SH-SY5Y (cell line): ENCODE data around the gene RUFY4.

ENCODE experiments used
- GATA2 ChIP-seq: IDR thresholded peaks from 2 replicates; pipeline ENCODE4 v1.6.1; 2011; ENCODE audit warnings: mild to moderate bottlenecking, low read depth, low read length
- GATA3 ChIP-seq: IDR thresholded peaks from 2 replicates; pipeline ENCODE4 v1.6.1; 2011; ENCODE audit warnings: low read depth, mild to moderate bottlenecking, low read length, moderate library complexity

The RUFY4 gene

DNA sequence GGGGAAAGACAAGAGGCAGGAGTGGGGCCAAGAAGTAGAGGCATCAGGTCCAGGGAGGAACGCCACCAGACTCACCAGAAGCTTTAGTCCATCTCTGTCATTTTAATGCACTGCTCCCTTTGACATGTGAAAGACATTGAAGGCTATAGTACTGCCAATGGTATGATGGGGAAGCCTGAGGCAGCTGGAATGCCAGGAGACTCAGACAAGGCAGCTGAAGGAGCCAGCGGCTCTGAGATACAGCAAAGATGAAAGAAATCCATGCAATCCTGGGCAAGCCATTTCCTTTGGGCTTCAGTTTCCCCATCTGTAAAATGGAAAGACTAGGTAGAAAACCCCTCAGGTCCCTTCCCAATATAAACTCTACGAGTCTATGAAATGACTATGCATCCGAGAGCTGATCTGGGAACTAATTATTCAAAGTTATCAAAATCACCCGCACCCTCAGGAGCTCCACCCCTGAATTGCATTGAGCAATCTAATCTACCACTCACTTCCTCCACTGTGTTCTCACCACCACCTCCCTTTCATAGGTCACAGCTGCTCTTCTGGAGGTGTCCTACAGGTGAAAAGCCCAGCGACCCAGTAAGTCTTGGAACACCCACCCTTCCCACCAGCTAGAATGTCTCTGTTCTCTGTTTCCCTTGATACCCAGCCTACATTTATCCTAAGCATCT lies 59.9 kb downstream of the RUFY4 start:
- TF ChIP-seq GATA3 (no peak), GATA2 (no peak)

DNA sequence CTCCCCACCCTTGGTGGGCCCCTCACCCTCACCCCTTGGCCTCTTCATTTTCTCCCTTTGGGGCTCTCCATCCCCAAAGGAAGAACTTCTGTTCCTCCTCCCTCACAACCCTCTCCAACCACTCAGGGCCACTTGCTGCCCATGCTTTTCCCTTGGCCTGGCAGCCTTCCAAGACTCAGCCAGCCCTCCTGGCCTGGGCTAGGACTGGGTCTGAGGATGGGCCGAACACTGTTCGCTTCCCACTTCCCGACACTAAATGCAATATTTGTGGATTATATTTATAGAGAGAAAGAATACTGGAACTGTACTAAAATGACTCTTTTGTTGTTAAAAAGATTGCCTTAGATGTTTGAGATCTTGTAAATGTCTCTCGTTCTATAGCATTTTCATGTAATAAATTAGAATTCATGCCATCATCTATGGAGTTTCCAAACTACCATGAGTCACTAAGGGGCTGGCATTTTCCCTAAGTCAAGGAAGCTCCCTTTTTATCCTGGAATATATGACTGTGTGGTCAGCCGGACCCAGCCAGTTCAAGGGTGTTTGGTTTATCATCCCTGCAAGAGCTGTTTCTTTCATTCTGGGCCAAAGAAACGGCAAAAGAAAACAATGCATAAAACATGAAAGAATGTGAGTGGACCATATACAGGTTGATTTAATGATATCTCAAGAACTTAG lies 60.5 kb downstream of the RUFY4 start:
- no peak for TF ChIP-seq GATA2
- TF ChIP-seq GATA3, result no peak

DNA sequence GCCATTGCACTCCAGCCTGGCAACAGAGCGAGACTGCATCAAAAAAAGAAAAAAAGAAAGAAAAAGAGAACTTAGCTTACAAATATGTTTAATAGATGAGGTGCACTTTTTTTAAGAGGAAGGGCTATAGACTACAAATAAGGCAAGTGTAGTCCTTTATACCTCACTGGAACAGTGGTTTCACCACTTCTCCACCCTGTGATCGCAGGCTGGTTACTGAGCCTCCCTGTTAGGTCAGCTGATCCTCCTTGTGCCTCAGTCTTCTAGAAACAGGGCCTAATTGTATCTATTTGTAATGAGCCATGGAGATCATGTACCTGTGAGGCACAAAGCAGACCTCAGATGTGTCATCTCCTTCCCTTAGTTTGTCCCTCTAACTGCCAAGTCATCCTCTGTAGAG lies 61.3 kb downstream of the RUFY4 start:
- TF ChIP-seq GATA2, result no peak

DNA sequence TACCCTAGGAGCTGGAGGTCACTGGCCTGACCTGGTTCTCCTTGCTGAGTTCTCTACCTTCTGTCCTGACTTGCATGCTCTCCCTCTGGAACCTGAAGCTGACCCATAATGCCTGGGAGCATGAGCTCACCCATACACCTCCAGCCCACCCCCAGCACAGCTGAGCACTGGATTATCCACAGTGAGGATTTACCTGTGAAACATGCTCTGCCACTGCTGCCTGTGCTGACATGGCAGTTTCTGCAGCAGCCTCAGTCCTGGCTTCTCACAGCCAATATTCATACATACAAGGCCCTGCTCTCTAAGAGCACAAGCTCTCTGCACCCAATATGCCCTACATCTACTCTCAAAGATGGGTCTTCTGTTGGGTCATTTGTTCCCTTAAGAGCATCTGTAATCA lies 61.8 kb downstream of the RUFY4 start:
- TF ChIP-seq GATA2 (no peak), GATA3 (no peak)

DNA sequence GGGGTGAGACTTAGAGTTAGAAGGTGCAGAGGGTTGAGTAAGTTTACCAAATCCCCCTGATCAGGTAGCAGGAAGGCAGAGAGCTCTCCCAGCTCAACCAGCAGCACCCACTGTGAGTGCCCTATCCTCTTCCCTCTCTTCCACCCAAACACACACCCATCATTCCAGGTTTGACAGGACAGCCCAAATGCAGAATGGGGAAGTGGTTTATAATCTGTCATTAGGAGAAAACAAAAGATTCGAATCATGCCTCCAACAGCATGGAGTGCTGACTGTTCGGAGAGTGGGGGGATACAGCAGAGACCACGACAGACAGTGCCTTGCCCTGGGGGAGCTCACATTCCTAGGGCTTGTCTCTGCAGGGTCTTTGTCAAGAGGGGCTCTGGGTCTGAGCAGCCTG lies 68.5 kb downstream of the RUFY4 start:
- no peak for TF ChIP-seq GATA3
- no peak for TF ChIP-seq GATA2

DNA sequence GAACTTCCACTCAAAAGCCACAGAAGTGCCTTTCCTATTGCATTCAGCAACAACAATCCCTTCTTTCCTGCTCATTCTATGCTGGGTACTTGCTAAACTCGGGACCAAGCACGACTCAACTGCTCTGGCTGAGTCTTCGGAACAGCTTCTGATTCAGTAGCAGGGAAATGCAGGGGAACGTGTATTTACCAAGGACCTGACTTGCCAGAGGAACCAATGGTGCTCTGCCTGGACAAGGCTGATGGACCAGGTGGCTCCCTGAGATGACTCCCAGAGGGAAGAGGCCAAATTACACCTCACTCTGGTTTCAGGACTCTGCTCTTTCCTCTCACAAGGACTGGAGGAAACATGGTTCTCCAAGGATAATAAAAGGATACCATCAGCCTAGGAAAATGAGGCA lies 69.0 kb downstream of the RUFY4 start:
- TF ChIP-seq GATA2, result no peak
- TF ChIP-seq GATA3, result no peak
